ENCODE measurements around the gene NRP2. TPM values are rescaled to one million over a fixed set of nuclear protein-coding genes. Genes with fewer than 3 reads are reported as not detected.

NRP2 gene
- total RNA-seq, 1 donor from 2014 or later: 27.8 TPM

DNA sequence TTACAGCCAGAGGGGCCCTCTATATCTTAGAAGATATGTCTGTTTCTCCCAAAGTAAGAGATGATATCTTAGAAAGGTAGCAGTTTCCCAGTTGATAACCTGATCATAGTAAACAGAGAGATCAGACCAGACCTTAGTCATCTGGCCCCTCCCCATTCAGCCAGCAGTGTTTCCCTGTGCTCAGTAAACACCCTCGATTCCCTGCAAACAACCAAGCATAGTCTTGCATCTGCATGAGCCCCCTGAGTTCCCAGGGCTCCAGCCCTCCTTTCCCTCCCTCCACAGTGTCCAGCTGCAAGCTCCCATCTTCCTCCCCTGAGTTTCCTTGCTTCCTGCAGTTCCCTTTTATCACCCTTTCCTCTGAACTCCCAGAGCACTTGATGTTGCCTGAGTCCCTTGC, 20.3 kb downstream of the NRP2 start:
- H3K27me3 Mint-ChIP-seq (ENCODE audit: insufficient read depth, low read depth): peaks cover 13% of the 10 kb centered on the region
- TF ChIP-seq EZH2phosphoT487 (IDR thresholded peaks at IDR 0.05) (no peak), EZH2 (IDR thresholded peaks at IDR 0.05) (no peak)
- TF ChIP-seq, protein P1, sequence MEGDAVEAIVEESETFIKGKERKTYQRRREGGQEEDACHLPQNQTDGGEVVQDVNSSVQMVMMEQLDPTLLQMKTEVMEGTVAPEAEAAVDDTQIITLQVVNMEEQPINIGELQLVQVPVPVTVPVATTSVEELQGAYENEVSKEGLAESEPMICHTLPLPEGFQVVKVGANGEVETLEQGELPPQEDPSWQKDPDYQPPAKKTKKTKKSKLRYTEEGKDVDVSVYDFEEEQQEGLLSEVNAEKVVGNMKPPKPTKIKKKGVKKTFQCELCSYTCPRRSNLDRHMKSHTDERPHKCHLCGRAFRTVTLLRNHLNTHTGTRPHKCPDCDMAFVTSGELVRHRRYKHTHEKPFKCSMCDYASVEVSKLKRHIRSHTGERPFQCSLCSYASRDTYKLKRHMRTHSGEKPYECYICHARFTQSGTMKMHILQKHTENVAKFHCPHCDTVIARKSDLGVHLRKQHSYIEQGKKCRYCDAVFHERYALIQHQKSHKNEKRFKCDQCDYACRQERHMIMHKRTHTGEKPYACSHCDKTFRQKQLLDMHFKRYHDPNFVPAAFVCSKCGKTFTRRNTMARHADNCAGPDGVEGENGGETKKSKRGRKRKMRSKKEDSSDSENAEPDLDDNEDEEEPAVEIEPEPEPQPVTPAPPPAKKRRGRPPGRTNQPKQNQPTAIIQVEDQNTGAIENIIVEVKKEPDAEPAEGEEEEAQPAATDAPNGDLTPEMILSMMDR (IDR thresholded peaks at IDR 0.05): no peak

DNA sequence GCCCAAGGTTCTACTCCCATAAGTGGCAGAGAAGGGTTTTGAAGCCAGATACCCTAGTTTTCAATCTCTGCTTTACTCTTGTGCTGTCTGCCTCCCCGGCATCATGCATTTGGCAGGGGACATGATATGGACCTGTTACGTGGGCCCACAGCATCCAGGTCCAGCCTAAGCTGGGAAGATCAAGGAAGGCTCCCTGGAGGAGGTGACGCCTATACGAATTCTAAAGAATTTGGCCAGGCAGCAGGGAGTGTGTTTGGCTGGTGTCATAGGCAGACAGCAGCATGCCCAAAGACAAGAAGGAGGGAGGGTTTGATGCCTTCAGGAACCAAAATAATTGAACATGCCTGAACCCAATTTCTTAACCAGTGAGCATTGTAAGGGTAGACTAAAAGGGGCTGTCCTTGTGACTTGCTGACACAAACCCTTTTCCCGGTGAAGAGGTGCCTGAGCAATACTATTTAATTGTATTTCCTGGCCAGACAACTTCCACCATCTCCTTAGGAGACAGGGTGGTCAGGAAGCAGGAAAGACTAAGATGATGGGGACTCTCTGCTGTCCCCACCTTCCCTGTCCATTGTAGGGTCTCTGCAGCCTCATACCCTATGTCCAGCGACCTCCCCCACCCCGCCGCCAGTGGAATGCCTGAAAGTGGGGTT, 21.3 kb downstream of the NRP2 start:
- Histone ChIP-seq H3K27me3 (no peaks in the 10 kb centered on the region), H4K20me1 (ENCODE audit: low read depth) (peaks cover 14% of the 10 kb centered on the region), H2AFZ (replicated peaks) (no peak overlapping the region), H3F3A (ENCODE audit: low read depth) (peaks cover 32% of the 10 kb centered on the region), H3K36me3 (no peaks in the 10 kb centered on the region), H3K27ac (no peak overlapping the region), H3K4me1 (peaks cover 88% of the 10 kb centered on the region), H3K79me2 (ENCODE audit: low read depth) (peaks cover 42% of the 10 kb centered on the region), H3K9ac (no peak overlapping the region), H3K4me2 (peak overlapping the region; percentile 28), H3K9me3 (ENCODE audit: low read depth) (no peaks in the 10 kb centered on the region), H3K4me3 (no peak overlapping the region)
- H3K4me1 Mint-ChIP-seq: peaks cover 66% of the 10 kb centered on the region
- H3K27ac Mint-ChIP-seq: no peak overlapping the region
- H3K36me3 Mint-ChIP-seq: no peaks in the 10 kb centered on the region
- no peaks in the 10 kb centered on the region for H3K9me3 Mint-ChIP-seq
- H3K4me3 Mint-ChIP-seq: no peak overlapping the region
- no peak for DNase-seq (ENCODE audit: low spot score)
- H3K27me3 Mint-ChIP-seq (ENCODE audit: insufficient read depth, low read depth): peaks cover 7% of the 10 kb centered on the region
- TF ChIP-seq EZH2 (IDR thresholded peaks at IDR 0.05) (no peak), EZH2phosphoT487 (IDR thresholded peaks at IDR 0.05) (no peak)
- TF ChIP-seq, protein P1 (IDR thresholded peaks at IDR 0.05): no peak

More for the DNA sequence above, 20.3 kb downstream of the NRP2 start:
- Mint-ChIP-seq H3K9me3 (no peaks in the 10 kb centered on the region), H3K4me3 (no peak overlapping the region), H3K36me3 (no peaks in the 10 kb centered on the region), H3K4me1 (peaks cover 64% of the 10 kb centered on the region), H3K27ac (no peak overlapping the region)
- no peak overlapping the region for H3K9ac ChIP-seq
- H3K27ac ChIP-seq: no peak overlapping the region
- no peaks in the 10 kb centered on the region for H3K36me3 ChIP-seq
- H4K20me1 ChIP-seq (ENCODE audit: low read depth): peaks cover 18% of the 10 kb centered on the region
- H2AFZ ChIP-seq (replicated peaks): no peak overlapping the region
- no peaks in the 10 kb centered on the region for H3K9me3 ChIP-seq (ENCODE audit: low read depth)
- peaks cover 43% of the 10 kb centered on the region for H3F3A ChIP-seq (ENCODE audit: low read depth)
- no peak overlapping the region for H3K4me3 ChIP-seq
- no peak for DNase-seq (ENCODE audit: low spot score)
- H3K4me2 ChIP-seq: no peak overlapping the region
- no peaks in the 10 kb centered on the region for H3K27me3 ChIP-seq
- peaks cover 92% of the 10 kb centered on the region for H3K4me1 ChIP-seq
- H3K79me2 ChIP-seq (ENCODE audit: low read depth): peaks cover 42% of the 10 kb centered on the region

GRCh38 chr2:205704127-205704741, 21.9 kb downstream of the NRP2 start:
- peaks cover 61% of the 10 kb centered on the region for H3K4me1 Mint-ChIP-seq
- H3K4me3 Mint-ChIP-seq: no peak overlapping the region
- no peaks in the 10 kb centered on the region for H3K27me3 ChIP-seq

More at GRCh38 chr2:205704127-205704741, 21.9 kb downstream of the NRP2 start:
- Histone ChIP-seq H3K4me3 (no peak overlapping the region), H3K36me3 (no peaks in the 10 kb centered on the region), H3K79me2 (ENCODE audit: low read depth) (peaks cover 42% of the 10 kb centered on the region), H3K9ac (no peak overlapping the region), H2AFZ (replicated peaks) (no peak overlapping the region), H3F3A (ENCODE audit: low read depth) (peaks cover 27% of the 10 kb centered on the region), H3K9me3 (ENCODE audit: low read depth) (no peaks in the 10 kb centered on the region), H3K4me2 (peak overlapping the region; percentile 28), H4K20me1 (ENCODE audit: low read depth) (peaks cover 11% of the 10 kb centered on the region), H3K4me1 (peaks cover 83% of the 10 kb centered on the region), H3K27ac (no peak overlapping the region)
- Mint-ChIP-seq H3K9me3 (no peaks in the 10 kb centered on the region), H3K27me3 (ENCODE audit: insufficient read depth, low read depth) (peaks cover 9% of the 10 kb centered on the region), H3K36me3 (no peaks in the 10 kb centered on the region), H3K27ac (peak overlapping the region; percentile 35)
- DNase-seq (ENCODE audit: low spot score): no peak
- TF ChIP-seq EZH2phosphoT487 (IDR thresholded peaks at IDR 0.05) (no peak), EZH2 (IDR thresholded peaks at IDR 0.05) (no peak)
- TF ChIP-seq, protein P1 (IDR thresholded peaks at IDR 0.05): no peak
